IPS DF 4.7 (cell line): Measurements from ENCODE around the gene CEP350.
A peak's percentile ranks its signal among the peaks of the same experiment; 100 is the strongest.

ENCODE experiments used
- DNase-seq: peaks from one replicate; pipeline ENCODE4 v3.0.0-alpha.2; 2013; ENCODE audit warnings: low spot score; ENCODE audit errors: extremely low read depth

The CEP350 gene

DNA sequence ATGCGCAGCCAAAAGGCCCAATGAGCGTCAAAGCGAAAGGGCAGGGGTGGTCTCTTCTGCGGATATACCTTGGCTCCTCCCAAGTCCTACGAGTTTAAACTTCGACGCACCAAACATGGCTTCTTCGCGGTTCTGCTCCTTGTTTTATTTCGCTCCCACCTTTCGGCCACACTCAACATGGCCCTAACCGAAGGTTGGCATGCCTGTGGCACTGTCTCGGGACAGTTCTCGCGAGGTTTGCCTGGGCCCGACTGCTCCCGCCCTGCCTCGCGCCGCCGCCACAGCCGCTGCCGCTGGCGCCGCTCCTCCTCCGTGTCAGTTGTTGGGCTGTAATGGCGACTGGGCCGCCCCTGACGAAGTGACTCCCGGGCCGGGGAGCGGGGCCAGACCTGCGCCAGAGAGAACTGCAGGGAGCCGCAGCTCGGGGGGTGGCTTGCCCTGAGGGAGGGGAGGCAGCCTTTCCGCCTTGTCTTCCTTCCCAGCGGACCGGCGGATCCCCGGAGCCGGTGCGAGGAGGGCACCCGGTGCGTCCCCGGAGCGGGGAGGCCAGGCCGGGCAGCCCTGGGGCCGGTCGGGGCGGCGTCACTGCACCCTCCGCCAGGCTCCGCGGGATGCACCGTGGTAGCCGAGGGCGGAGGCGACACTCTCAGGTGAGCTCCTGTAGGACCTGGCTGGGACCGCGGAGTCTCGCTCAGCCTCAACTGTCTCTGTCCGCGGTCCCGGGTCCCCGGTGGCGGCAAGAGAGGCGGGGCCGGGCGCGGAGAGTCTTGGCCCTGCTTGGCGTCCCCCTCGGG, at the start of gene CEP350:
Gene CEP350 (plus strand): TSS at position 318 of the 794 bp plus-strand sequence. CDS start 31,372 bp downstream, outside the sequence.
- peak; percentile 97 for DNase-seq

DNA sequence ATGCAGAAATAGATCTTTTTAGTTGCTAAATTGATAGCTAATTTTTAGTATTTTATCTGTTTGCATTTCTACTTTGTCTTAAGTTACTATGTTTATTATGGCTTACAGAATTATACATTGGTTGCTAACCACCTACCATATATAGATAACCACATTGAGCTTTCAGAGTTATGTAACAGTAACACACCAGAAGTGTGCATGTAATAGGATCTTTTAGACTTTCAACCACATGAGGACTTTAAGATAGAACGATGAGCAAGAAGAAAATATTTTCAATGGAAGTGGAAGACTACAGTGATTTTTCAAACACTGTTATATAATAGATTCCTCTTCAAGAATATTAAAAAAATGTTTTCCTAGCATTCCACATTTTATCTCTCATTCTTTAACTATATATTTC, 43.7 kb upstream of the CEP350 start:
- no peak for DNase-seq

GRCh38 chr1:179911812-179912211, 42.8 kb upstream of the CEP350 start:
- DNase-seq, result no peak

- DNase-seq, result no peak
Measured at GRCh38 chr1:179917601-179918429, 36.8 kb upstream of the CEP350 start.

- DNase-seq, result peak; percentile 22
Measured at GRCh38 chr1:179921472-179921871, 33.1 kb upstream of the CEP350 start.

GRCh38 chr1:179921981-179922872, 32.4 kb upstream of the CEP350 start:
- no peak for DNase-seq

DNA sequence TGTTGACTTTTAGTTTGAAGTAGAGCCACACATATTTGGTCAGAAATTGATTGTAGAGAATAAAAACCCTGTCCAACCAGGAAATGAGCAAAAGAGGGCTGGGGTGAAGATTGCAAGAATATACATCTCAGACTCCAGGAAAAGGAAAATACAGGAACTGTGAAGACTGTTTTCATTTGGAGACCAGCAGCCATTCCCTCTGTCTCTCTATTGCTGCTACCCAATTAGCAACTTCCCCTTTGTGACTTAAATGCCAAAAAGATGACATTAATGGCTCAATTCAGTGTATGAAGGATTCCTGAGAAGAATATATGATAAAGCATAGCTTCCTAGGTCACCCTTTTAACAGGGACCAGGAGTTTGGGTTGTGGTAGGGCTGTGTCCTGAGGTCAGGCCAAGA, 31.6 kb upstream of the CEP350 start:
- DNase-seq, result no peak

DNA sequence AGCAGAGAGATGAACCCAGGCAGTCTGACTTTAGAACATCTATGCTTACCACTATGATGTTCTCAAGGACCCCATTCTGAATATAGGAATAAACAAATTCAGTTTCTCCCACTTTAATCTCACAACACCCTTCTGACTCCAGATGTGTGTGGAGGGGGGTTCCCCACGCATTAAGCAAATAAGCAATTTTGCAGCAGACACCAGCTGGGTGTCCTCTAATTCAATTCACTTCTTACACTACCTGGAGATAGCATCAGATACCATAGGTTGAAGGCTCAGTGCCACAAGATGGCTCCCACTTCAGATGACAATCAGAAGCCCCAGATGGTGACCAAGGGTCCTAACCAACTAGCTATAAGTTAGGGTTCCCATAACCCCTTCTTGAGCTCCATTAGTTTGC, 30.3 kb upstream of the CEP350 start:
- DNase-seq, result no peak

GRCh38 chr1:179925302-179925701, 29.3 kb upstream of the CEP350 start:
- DNase-seq, result no peak

DNA sequence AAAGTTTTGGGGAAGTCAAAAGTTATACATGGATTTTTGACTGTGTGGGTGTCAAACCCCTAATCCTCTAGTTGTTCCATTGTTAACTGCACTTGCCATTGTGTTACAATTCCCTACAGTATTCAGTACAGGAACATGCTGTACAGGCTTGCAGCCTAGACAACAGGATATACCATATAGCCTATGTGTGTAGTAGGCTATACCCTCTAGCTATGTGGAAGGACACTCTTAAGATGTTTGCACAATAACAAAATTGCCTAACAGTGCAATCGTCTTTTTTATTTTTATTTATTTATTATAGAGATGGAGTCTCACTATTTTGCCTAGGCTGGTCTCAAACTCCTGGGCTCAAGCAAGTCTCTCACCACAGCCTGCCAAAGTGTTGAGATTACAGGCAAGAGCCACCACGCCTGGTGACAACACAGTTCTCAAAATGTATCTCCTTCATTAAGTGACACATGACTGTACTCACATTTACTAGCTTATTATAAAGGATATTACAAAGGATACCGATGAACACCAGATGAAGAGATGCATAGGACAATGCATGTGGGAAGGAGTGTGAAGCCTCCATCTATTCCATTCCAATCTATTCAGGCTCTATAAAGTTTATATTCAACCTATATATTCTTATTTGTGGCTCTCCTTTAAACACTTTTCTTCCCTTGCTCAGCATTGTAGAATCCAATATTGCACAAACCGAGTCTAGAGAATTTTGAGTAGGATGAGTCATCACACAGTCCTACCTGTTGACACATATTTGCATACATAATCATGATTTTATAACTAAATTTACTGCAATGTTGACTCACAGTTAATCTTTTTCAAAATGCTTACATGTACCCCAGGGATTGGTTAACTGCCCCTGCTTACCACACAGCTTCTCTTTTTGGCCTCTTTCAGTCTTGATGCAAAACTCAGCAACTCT, 28.4 kb upstream of the CEP350 start:
- DNase-seq, result no peak

GRCh38 chr1:179926850-179927205, 27.8 kb upstream of the CEP350 start:
- no peak for DNase-seq

DNA sequence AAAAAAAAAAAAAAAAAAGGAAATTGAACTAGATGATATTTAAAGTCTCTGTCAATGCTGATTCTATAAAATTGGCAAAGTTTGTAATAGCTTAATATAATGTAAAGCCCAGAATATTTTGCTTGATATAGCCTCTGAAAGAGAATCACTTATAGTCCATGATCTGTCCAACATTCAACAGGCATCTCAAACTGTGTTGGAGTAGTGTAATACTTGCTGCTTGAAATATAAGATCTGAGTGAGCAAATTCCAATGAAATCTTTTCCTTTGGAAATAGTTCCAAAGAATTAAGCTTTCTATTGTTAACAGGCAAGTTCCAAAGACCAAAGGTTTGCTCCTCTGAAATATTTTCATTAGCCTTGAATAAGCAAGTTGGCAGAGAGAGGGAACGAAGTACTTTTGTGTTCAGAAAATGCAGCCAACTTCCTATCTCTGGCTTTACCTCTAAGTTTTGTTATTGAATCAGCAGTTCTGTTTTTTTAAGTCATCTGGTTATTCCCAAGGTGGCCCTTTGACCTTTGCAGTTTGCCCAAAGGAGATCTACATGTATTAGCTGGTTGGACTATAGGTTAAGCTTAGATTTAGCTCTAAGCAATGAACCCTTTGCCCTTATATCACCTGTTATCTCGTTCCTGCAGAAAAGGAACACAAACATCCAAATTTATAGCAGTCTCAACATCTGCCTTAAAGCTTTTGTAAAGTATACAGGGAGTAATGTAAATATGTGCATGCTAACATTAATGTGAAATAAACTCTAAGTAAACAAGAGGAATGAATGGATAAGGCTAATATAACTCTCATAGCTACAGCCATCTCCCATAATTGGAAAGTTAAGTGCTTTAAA, 24.4 kb upstream of the CEP350 start:
- no peak for DNase-seq

DNA sequence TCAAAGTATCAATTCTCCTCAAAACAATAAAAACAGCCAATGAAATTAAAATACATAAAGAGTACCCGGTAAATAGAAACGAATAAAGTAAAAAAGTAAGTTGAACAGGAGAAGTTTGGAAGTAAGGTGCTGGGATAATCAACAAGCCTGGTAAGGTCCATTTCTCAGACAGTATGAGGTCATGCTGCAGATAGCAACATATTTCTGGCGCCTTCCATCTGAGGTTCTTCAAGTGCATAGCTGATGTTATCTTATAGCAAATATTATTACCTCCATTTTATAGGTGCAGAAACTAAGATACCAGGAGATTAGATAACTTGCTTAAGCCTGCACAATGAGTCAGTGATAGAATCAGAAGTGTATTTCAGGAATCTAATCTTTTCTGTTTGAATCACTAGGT, 23.7 kb upstream of the CEP350 start:
- no peak for DNase-seq

DNA sequence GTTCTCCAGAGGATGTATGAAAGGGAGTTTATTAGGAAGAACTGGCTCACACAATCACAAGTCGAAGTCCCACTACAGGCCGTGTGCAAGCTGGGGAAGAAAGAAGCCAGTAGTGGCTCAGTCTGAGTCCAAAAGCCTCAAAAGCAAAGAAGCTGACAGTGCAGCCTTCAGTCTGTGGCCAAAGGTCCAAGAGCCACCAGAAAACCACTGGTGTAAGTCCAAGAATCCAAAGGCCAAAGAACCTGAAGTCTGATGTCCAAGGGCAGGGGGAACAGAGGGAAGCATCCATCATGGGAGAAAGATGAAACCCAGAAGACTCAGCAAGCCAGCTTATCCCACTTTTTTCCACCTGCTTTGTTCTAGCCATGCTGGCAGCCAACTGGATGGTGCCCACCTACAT, 21.4 kb upstream of the CEP350 start:
- no peak for DNase-seq

- no peak for DNase-seq
Measured at GRCh38 chr1:179935909-179936496, 18.6 kb upstream of the CEP350 start.

DNA sequence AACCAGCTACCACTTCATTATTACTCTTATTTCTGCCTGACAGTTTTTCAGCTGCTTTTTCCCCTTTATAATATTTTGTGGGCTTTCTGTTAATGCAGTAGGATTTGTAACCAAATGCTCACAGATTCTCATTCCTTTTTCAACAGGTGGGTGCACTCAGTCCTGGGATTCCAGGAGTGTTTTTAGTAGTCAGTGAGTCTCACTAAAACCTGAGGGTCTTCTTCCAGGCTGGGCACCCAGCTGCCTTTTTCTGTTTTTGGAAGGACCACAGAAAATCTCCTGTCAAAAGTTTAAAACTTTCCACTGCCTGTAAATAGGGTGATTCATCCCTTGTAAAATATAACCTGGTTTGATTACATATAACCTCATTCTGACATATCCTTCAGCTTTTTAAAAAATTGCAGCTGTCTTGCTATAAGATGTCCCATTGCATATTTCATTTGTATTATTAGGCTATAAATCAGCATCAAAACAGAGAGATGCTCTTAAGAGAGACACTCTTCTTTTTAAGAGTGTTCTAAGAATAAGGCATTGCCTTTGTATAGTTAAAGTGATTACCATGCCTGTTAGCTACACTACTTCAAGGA, 16.8 kb upstream of the CEP350 start:
- no peak for DNase-seq

- no peak for DNase-seq
Measured at GRCh38 chr1:179938752-179939151, 15.9 kb upstream of the CEP350 start.

GRCh38 chr1:179939941-179940340, 14.7 kb upstream of the CEP350 start:
- DNase-seq, result no peak

DNA sequence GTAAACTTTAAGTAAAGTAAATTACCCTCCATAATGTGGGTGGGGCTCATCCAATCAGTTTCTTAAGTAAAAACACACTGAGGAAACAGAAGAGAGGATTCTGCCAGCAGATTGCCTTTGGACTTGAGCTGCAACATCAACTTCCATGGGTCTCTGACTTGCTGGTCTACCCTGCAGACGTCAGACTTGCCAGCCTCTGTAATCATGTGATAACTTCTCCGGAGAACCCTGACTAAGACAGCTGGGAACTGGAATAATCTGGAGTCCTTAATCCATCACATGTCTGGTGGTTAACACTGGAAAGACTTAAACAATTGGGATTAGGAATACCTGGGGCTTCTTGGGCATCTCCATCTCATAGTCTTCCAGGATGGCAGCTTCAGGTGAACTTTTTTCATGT, 13.2 kb upstream of the CEP350 start:
- no peak for DNase-seq
